Right lobe of liver (tissue), 6 donors: Measurements from ENCODE around the gene RGS3. TPM values are rescaled to one million over a fixed set of nuclear protein-coding genes. Genes with fewer than 3 reads are reported as not detected.

Experiments
- ATAC-seq, 4 donors: fragments of 200-7000 bp; cut with Tn5 transposase; one replicate each; pipeline ENCODE4 v1.9.1; 2020; ENCODE audit warnings: mild to moderate bottlenecking in 4 of 4, moderate library complexity in 4 of 4
- DNase-seq, 3 donors: peaks; one replicate each; pipeline ENCODE4 v3.0.0-alpha.2; 2020
- H3K27ac ChIP-seq, 3 donors: fragments of 200-600 bp; one replicate each; pipeline ENCODE4 v1.8.0; 2022
- H3K27me3 ChIP-seq, 2 donors: fragments of 200-600 bp; one replicate each; pipeline ENCODE4 v1.8.0; 2022
- H3K36me3 ChIP-seq, 4 donors: fragments of 200-600 bp; sonication (generic) in 1 of 4; one replicate each; pipeline versions ENCODE4 v1.5.1 to v1.8.0; 2017 to 2022; ENCODE audit warnings: control low read depth in 1 of 4
- H3K4me1 ChIP-seq, 4 donors: fragments of 200-600 bp; sonication (generic) in 1 of 4; one replicate each; pipeline versions ENCODE4 v1.5.1 to v1.8.0; 2017 to 2022; ENCODE audit warnings: control low read depth in 1 of 4
- H3K4me3 ChIP-seq, 3 donors: fragments of 200-600 bp; one replicate each; pipeline ENCODE4 v1.8.0; 2022
- H3K9me3 ChIP-seq, 4 donors: fragments of 200-600 bp; sonication (generic) in 1 of 4; one replicate each; pipeline versions ENCODE4 v1.5.1 to v1.8.0; 2017 to 2022; ENCODE audit warnings: control low read depth in 1 of 4
- CTCF ChIP-seq, 4 donors: fragments of 200-600 bp in 3 of 4; fragments of 450-650 bp in 1 of 4; IDR thresholded peaks; one replicate each; pipeline versions ENCODE4 v1.5.1 to v1.8.0; 2016 to 2022; ENCODE audit warnings: antibody characterized with exemption in 4 of 4, mild to moderate bottlenecking in 2 of 4
- POLR2A ChIP-seq: fragments of 450-650 bp; IDR thresholded peaks from one replicate; pipeline ENCODE4 v1.6.1; 2017; ENCODE audit warnings: antibody characterized with exemption, mild to moderate bottlenecking
- WGBS: methylation state at CpG from one replicate; pipeline ENCODE4 v1.1.6; 2018; ENCODE audit warnings: low coverage, low lambda C conversion rate; ENCODE audit not compliant: insufficient coverage; ENCODE audit errors: missing lambda C conversion rate; 5-methylcytosine and 5-hydroxymethylcytosine counted together
- intact Hi-C, 2 donors: fragments of 100-400 bp; cut with DNase I; formaldehyde crosslinking; loops; one replicate each; pipeline versions ENCODE4 v1.11.2 to v1.14.1; 2022
- total RNA-seq, 6 experiments: library from RNA; depleted of rRNA in 2 of 6; stranded (reverse); fragments of >200 nt in 2 of 6; fragmentation: NEBNext Ultra II Directional in 3 of 6; extraction: Animal tissue kit (Norgen Biotek cat#: 25700) in 3 of 6; gene quantifications; one replicate each; pipeline versions ENCODE4 v1.1.0 to v1.2.4, GENCODE V29; 2016 to 2023
- donor health status: DM: no; HTN: yes; CAD: no.
- donor health status: DM: no; HTN: no; CAD: no.
- donor health status: DM: no; HTN: no; CAD: no.
- donor health status: DM: no; HTN: yes; CAD: no.
- donor health status: DM: no; HTN: yes; CAD: no.

Gene RGS3
- total RNA-seq, 6 experiments from 2014 or later: 19.0 to 60.3 (median 31.0) TPM

- TF ChIP-seq CTCF (IDR thresholded peaks at IDR 0.05) (no peak), POLR2A (no peak)
- no peak overlapping the region for H3K4me3 ChIP-seq
- no peak for ATAC-seq
- no peaks in the 10 kb centered on the region for H3K9me3 ChIP-seq
- intact Hi-C loops: no loop called here
- peaks cover 0 to 13% (median 0%) of the 10 kb centered on the region in 4 donors for H3K4me1 ChIP-seq
- no peak for DNase-seq
- H3K36me3 ChIP-seq: no peaks in the 10 kb centered on the region
- WGBS: 56% methylated on average over 4 of the region's 4 CpGs
- H3K27me3 ChIP-seq: no peaks in the 10 kb centered on the region
- no peak overlapping the region for H3K27ac ChIP-seq
These were observed 11.4 kb upstream of the RGS3 start for GRCh38 chr9:113452113-113452605.

DNA sequence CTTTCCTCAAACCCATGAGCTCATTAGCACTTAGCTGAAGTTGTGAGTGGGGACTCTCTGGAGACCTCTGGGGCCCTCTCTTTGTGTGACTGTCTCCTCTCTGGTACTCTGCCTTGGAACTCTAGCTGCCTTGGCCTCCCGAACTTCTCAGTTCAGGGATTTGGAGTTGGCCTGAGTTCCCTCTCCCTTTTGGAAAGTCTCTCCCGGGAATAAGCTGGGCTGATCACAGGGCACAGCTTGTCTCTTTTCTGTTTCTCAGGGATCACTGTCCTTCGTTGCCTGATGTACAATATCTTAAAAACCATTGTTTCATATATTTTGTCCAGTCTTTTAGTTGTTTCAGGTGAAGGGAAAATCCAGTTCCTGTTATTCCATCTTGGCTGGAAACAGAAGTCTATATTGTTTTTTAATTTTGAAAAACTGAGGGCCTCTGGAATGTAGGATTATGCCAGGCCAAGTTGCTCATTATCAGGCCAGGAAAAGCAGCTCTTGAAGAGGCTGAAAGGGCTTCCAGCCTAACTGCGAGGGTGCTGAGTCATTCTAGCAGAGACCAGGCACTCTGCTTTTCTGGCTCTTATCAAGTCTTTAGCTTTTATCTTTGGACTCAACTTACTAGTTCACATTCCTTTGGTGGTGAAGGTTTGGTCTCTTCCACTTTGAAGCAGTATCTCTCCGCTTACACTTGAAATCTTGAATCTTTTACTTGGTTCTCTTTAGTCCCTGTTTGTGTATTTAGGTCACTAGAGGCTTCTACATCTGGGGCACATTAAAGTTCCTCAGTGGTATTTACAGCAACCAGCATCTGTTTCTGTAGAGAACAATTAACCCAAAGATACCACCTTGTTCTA is 8.4 kb upstream of the RGS3 start:
- H3K36me3 ChIP-seq: no peaks in the 10 kb centered on the region
- no peak for TF ChIP-seq CTCF (IDR thresholded peaks at IDR 0.05)
- intact Hi-C loops: no loop called here
- no peaks in the 10 kb centered on the region for H3K27me3 ChIP-seq
- WGBS: 53% methylated on average over 5 of the region's 5 CpGs
- DNase-seq (peak in 1 of 3 donors; percentile 55), ATAC-seq (peak; percentile 75 to 97 (median 90))
- no peak overlapping the region for H3K4me3 ChIP-seq
- H3K4me1 ChIP-seq: peaks cover 0 to 13% (median 0%) of the 10 kb centered on the region in 4 donors
- no peaks in the 10 kb centered on the region for H3K9me3 ChIP-seq
- peak overlapping the region; percentile 6 to 51 (median 44) for H3K27ac ChIP-seq

GRCh38 chr9:113456235-113456634 is 7.3 kb upstream of the RGS3 start:
- no peak for ATAC-seq
- Histone ChIP-seq H3K36me3 (no peaks in the 10 kb centered on the region), H3K4me1 (peaks cover 0 to 13% (median 0%) of the 10 kb centered on the region in 4 donors), H3K27ac (no peak overlapping the region), H3K9me3 (no peaks in the 10 kb centered on the region), H3K4me3 (no peak overlapping the region), H3K27me3 (no peaks in the 10 kb centered on the region)
- intact Hi-C loops: no loop called here
- 100% methylated on average over 2 of the region's 2 CpGs for WGBS
- no peak for TF ChIP-seq POLR2A
- TF ChIP-seq CTCF (IDR thresholded peaks at IDR 0.05): no peak
- DNase-seq: no peak

- 100% methylated on average over 2 of the region's 3 CpGs for WGBS
- intact Hi-C loops: no loop called here
- H3K4me1 ChIP-seq: peaks cover 0 to 30% (median 8%) of the 10 kb centered on the region in 4 donors
- no peaks in the 10 kb centered on the region for H3K27me3 ChIP-seq
- TF ChIP-seq POLR2A (no peak), CTCF (IDR thresholded peaks at IDR 0.05) (no peak)
- H3K36me3 ChIP-seq: no peaks in the 10 kb centered on the region
- no peak for ATAC-seq
- no peaks in the 10 kb centered on the region for H3K9me3 ChIP-seq
- no peak for DNase-seq
- no peak overlapping the region for H3K4me3 ChIP-seq
- no peak overlapping the region for H3K27ac ChIP-seq
These were observed 2.2 kb upstream of the RGS3 start for GRCh38 chr9:113461285-113461684.
